A673 (cell line): Measurements from ENCODE around the gene TGM2. TPM values are rescaled to one million over a fixed set of nuclear protein-coding genes. Genes with fewer than 3 reads are reported as not detected.

Experiments
- BruUV-seq: library from RNA; stranded (reverse); fragments of 400-500 nt; replicated peaks from 2 replicates; lab custom pipeline; 2021; lab: Mats Ljungman, UMichigan
- CTCF ChIA-PET: fragments of 300-600 bp; sonication (Branson Sonifier 250); formaldehyde crosslinking; loops from one replicate; lab custom pipeline; 2022; ENCODE audit warnings: antibody characterized with exemption; lab: Charles Lee
- POLR2A ChIA-PET: fragments of 300-600 bp; sonication (Branson Sonifier 250); formaldehyde crosslinking; loops from one replicate; lab custom pipeline; 2022; ENCODE audit warnings: antibody characterized with exemption; ENCODE audit not compliant: low non-redundant PET; lab: Charles Lee
- DNase-seq: peaks from one replicate; pipeline ENCODE4 v3.0.0-alpha.2; 2015; ENCODE audit warnings: low spot score
- H3K27ac ChIP-seq: fragments of 200-600 bp; sonication (generic); 2 replicates; pipeline ENCODE4 v1.5.1; 2016; ENCODE audit warnings: mixed run types, low read depth, mild to moderate bottlenecking, mixed read lengths, antibody characterized with exemption, low read length; ENCODE audit not compliant: poor library complexity, severe bottlenecking
- H3K27me3 ChIP-seq: fragments of 200-600 bp; sonication (generic); replicated peaks from 2 replicates; pipeline ENCODE4 v1.6.1; 2017; ENCODE audit warnings: mixed run types, low read depth, mild to moderate bottlenecking, mixed read lengths, antibody characterized with exemption, low read length; ENCODE audit not compliant: insufficient read depth, poor library complexity
- H3K36me3 ChIP-seq: fragments of 200-600 bp; sonication (generic); 2 replicates; pipeline ENCODE4 v1.6.1; 2016; ENCODE audit warnings: mixed run types, mild to moderate bottlenecking, mixed read lengths, antibody characterized with exemption, low read length; ENCODE audit not compliant: insufficient read depth, poor library complexity, severe bottlenecking
- H3K4me1 ChIP-seq: fragments of 200-600 bp; sonication (generic); 2 replicates; pipeline ENCODE4 v1.6.1; 2017; ENCODE audit warnings: mixed run types, mild to moderate bottlenecking, mixed read lengths, antibody characterized with exemption, low read length; ENCODE audit not compliant: insufficient read depth, poor library complexity, severe bottlenecking
- H3K4me3 ChIP-seq: fragments of 200-600 bp; sonication (generic); 2 replicates; pipeline ENCODE4 v1.5.1; 2016; ENCODE audit warnings: low read depth, mixed run types, mild to moderate bottlenecking, mixed read lengths, low read length; ENCODE audit not compliant: poor library complexity, severe bottlenecking
- H3K9me3 ChIP-seq: fragments of 200-600 bp; sonication (generic); 2 replicates; pipeline ENCODE4 v1.6.1; 2016; ENCODE audit warnings: mixed run types, low read depth, mild to moderate bottlenecking, mixed read lengths, antibody characterized with exemption, low read length; ENCODE audit not compliant: poor library complexity, severe bottlenecking
- CTCF ChIP-seq: fragments of 300-800, 200-600 bp; sonication (generic); conservative IDR thresholded peaks from 2 replicates; pipeline ENCODE4 v1.5.1; 2017; ENCODE audit warnings: low read depth, mild to moderate bottlenecking, antibody characterized with exemption, low read length, moderate library complexity, mixed read lengths
- EZH2 ChIP-seq: fragments of 200-600 bp; sonication (generic); IDR thresholded peaks from 2 replicates; pipeline ENCODE4 v1.6.1; 2017; ENCODE audit warnings: borderline replicate concordance, low read depth, mild to moderate bottlenecking, mixed read lengths, antibody characterized with exemption, low read length; ENCODE audit not compliant: poor library complexity, severe bottlenecking
- intact Hi-C: fragments of 100-400 bp; cut with micrococcal nuclease; formaldehyde crosslinking; loops from one replicate; pipeline ENCODE4 v1.10.0; 2022; ENCODE audit not compliant: unreplicated experiment
- total RNA-seq: library from RNA; stranded (reverse); gene quantifications from 2 replicates; pipeline ENCODE4 v1.2.3, GENCODE V29; 2021

Gene TGM2
- total RNA-seq, 1 experiment from 2014 or later: 0.43 TPM

GRCh38 chr20:38197217-38197616 lies 32.1 kb upstream of the TGM2 start:
- Histone ChIP-seq H3K4me1 (no peaks in the 10 kb centered on the region), H3K9me3 (no peaks in the 10 kb centered on the region), H3K36me3 (no peaks in the 10 kb centered on the region), H3K27ac (no peak overlapping the region), H3K27me3 (no peaks in the 10 kb centered on the region), H3K4me3 (no peak overlapping the region)
- BruUV-seq: no TSS peak
- DNase-seq: no peak
- intact Hi-C loops: no loop called here
- no peak for TF ChIP-seq EZH2
- TF ChIP-seq CTCF: no peak
- CTCF ChIA-PET: no interaction called here
- POLR2A ChIA-PET: no interaction called here

- Histone ChIP-seq H3K36me3 (no peaks in the 10 kb centered on the region), H3K4me1 (no peaks in the 10 kb centered on the region), H3K27ac (no peak overlapping the region), H3K4me3 (no peak overlapping the region), H3K27me3 (no peaks in the 10 kb centered on the region), H3K9me3 (no peaks in the 10 kb centered on the region)
- ChIA-PET POLR2A (no interaction called here), CTCF (no interaction called here)
- TF ChIP-seq CTCF (no peak), EZH2 (no peak)
- intact Hi-C loops: no loop called here
- BruUV-seq: no TSS peak
- no peak for DNase-seq
Observed at GRCh38 chr20:38196592-38196991, 31.5 kb upstream of the TGM2 start.

- no peaks in the 10 kb centered on the region for H3K9me3 ChIP-seq
- ChIA-PET POLR2A (no interaction called here), CTCF (no interaction called here)
- no peak for DNase-seq
- no peaks in the 10 kb centered on the region for H3K27me3 ChIP-seq
- no peak overlapping the region for H3K4me3 ChIP-seq
- no peak for TF ChIP-seq EZH2
- no peak for TF ChIP-seq CTCF
- H3K4me1 ChIP-seq: no peaks in the 10 kb centered on the region
- no peaks in the 10 kb centered on the region for H3K36me3 ChIP-seq
- no peak overlapping the region for H3K27ac ChIP-seq
- BruUV-seq: no TSS peak
- intact Hi-C loops: no loop called here
Observed at GRCh38 chr20:38196076-38196475, 31.0 kb upstream of the TGM2 start.
